Osteoblast (primary cell): ENCODE data around the gene PCED1B. TPM values are rescaled to one million over a fixed set of nuclear protein-coding genes. Genes with fewer than 3 reads are reported as not detected.
"Not testable (repeated sequence)": the region's sequence is repeated elsewhere in the genome, so short reads cannot be mapped to it uniquely, and the experiment has no call there.

Experiments used
- DNase-seq: peaks from one replicate; pipeline ENCODE4 v3.0.0; 2011; ENCODE audit warnings: low spot score, mixed read lengths; ENCODE audit not compliant: insufficient read length; ENCODE audit errors: missing footprints
- H2AFZ ChIP-seq: 2 replicates; pipeline ENCODE4 v1.6.0; 2011; ENCODE audit warnings: mild to moderate bottlenecking, low read length
- H3K27ac ChIP-seq: 2 replicates; pipeline ENCODE4 v1.5.1; 2011; ENCODE audit warnings: mild to moderate bottlenecking, low read depth, low read length, moderate library complexity
- H3K27me3 ChIP-seq: 2 replicates; pipeline ENCODE4 v1.6.0; 2012; ENCODE audit warnings: mild to moderate bottlenecking, control low read depth, inconsistent platforms, low read length, moderate library complexity; ENCODE audit not compliant: insufficient read depth
- H3K36me3 ChIP-seq: 2 replicates; pipeline ENCODE4 v1.5.1; 2011; ENCODE audit warnings: mild to moderate bottlenecking, low read length, control low read depth, moderate library complexity; ENCODE audit not compliant: insufficient read depth
- H3K4me1 ChIP-seq: 2 replicates; pipeline ENCODE4 v1.5.1; 2011; ENCODE audit warnings: mild to moderate bottlenecking, low read length, control low read depth, moderate library complexity; ENCODE audit not compliant: insufficient read depth
- H3K4me2 ChIP-seq: 2 replicates; pipeline ENCODE4 v1.6.0; 2011; ENCODE audit warnings: mild to moderate bottlenecking, low read length; ENCODE audit not compliant: insufficient read depth
- H3K4me3 ChIP-seq: fragments of 200-600 bp; sonication (generic); 3 replicates; pipeline ENCODE4 v1.5.1; 2012; ENCODE audit warnings: mild to moderate bottlenecking, low read length, inconsistent platforms; ENCODE audit not compliant: insufficient read depth
- H3K79me2 ChIP-seq: 2 replicates; pipeline ENCODE4 v1.6.0; 2012; ENCODE audit warnings: mild to moderate bottlenecking, low read length, control low read depth, inconsistent platforms; ENCODE audit not compliant: insufficient read depth
- H3K9me3 ChIP-seq: 2 replicates; pipeline ENCODE4 v1.5.1; 2011; ENCODE audit warnings: low read depth, low read length, control low read depth
- H4K20me1 ChIP-seq: 2 replicates; pipeline ENCODE4 v1.6.0; 2012; ENCODE audit warnings: mild to moderate bottlenecking, low read length, control low read depth; ENCODE audit not compliant: insufficient read depth
- total RNA-seq: library from RNA; depleted of rRNA; stranded (reverse); fragments of >200 nt; gene quantifications from 2 replicates; pipeline ENCODE4 v1.2.3, GENCODE V29; 2012
- TF ChIP-seq, protein P1 (sequence below): IDR thresholded peaks from 2 replicates; pipeline ENCODE4 v1.5.1; 2011; ENCODE audit warnings: mild to moderate bottlenecking, low read depth, low read length, moderate library complexity; ENCODE audit errors: extremely low read depth

Gene PCED1B
- total RNA-seq, 1 donor: 0.36 TPM

GRCh38 chr12:47277972-47278448 lies 198.6 kb downstream of the PCED1B start:
- Histone ChIP-seq H2AFZ (no peak overlapping the region), H3K4me1 (peaks cover 50% of the 10 kb centered on the region), H3K36me3 (no peaks in the 10 kb centered on the region), H4K20me1 (no peaks in the 10 kb centered on the region), H3K4me2 (peak overlapping the region; percentile 4), H3K9me3 (no peaks in the 10 kb centered on the region), H3K27ac (peak overlapping the region; percentile 21), H3K79me2 (no peaks in the 10 kb centered on the region), H3K27me3 (no peaks in the 10 kb centered on the region), H3K4me3 (no peak overlapping the region)
- peak; percentile 90 for DNase-seq
- TF ChIP-seq, protein P1, sequence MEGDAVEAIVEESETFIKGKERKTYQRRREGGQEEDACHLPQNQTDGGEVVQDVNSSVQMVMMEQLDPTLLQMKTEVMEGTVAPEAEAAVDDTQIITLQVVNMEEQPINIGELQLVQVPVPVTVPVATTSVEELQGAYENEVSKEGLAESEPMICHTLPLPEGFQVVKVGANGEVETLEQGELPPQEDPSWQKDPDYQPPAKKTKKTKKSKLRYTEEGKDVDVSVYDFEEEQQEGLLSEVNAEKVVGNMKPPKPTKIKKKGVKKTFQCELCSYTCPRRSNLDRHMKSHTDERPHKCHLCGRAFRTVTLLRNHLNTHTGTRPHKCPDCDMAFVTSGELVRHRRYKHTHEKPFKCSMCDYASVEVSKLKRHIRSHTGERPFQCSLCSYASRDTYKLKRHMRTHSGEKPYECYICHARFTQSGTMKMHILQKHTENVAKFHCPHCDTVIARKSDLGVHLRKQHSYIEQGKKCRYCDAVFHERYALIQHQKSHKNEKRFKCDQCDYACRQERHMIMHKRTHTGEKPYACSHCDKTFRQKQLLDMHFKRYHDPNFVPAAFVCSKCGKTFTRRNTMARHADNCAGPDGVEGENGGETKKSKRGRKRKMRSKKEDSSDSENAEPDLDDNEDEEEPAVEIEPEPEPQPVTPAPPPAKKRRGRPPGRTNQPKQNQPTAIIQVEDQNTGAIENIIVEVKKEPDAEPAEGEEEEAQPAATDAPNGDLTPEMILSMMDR: no peak

GRCh38 chr12:47279758-47280157 lies 200.3 kb downstream of the PCED1B start:
- H3K27ac ChIP-seq, H3K4me3 ChIP-seq, H2AFZ ChIP-seq, DNase-seq, H4K20me1 ChIP-seq, H3K4me2 ChIP-seq, H3K27me3 ChIP-seq, H3K79me2 ChIP-seq, H3K9me3 ChIP-seq, H3K36me3 ChIP-seq: not testable (repeated sequence)
- peaks cover 46% of the 10 kb centered on the region for H3K4me1 ChIP-seq

GRCh38 chr12:47280543-47281300 lies 201.3 kb downstream of the PCED1B start:
- peaks cover 46% of the 10 kb centered on the region for H3K4me1 ChIP-seq
- no peaks in the 10 kb centered on the region for H3K36me3 ChIP-seq
- H2AFZ ChIP-seq: no peak overlapping the region
- H3K4me2 ChIP-seq: no peak overlapping the region
- H3K27me3 ChIP-seq: no peaks in the 10 kb centered on the region
- H3K79me2 ChIP-seq: no peaks in the 10 kb centered on the region
- no peak overlapping the region for H3K4me3 ChIP-seq
- no peaks in the 10 kb centered on the region for H4K20me1 ChIP-seq
- H3K9me3 ChIP-seq: no peaks in the 10 kb centered on the region
- peak overlapping the region; percentile 78 for H3K27ac ChIP-seq
- TF ChIP-seq, protein P1: no peak
- no peak for DNase-seq

- H3K27me3 ChIP-seq: no peaks in the 10 kb centered on the region
- DNase-seq: no peak
- H3K4me3 ChIP-seq: no peak overlapping the region
- peaks cover 45% of the 10 kb centered on the region for H3K4me1 ChIP-seq
- H3K27ac ChIP-seq: peak overlapping the region; percentile 78
- TF ChIP-seq, protein P1: no peak
- no peaks in the 10 kb centered on the region for H3K9me3 ChIP-seq
- peak overlapping the region; percentile 68 for H3K4me2 ChIP-seq
- no peaks in the 10 kb centered on the region for H3K79me2 ChIP-seq
- H2AFZ ChIP-seq: peak overlapping the region; percentile 13
- no peaks in the 10 kb centered on the region for H3K36me3 ChIP-seq
- H4K20me1 ChIP-seq: no peaks in the 10 kb centered on the region
Measured at GRCh38 chr12:47281667-47282171, 202.3 kb downstream of the PCED1B start.
